HPDE6-E6E7 (cell line): ENCODE measurements around the gene NECTIN3.
A peak's percentile ranks its signal among the peaks of the same experiment; 100 is the strongest.

Source experiments
- DNase-seq: peaks from one replicate; pipeline ENCODE4 v3.0.0; 2011; ENCODE audit warnings: missing footprints; ENCODE audit errors: extremely low spot score

NECTIN3 gene

DNA sequence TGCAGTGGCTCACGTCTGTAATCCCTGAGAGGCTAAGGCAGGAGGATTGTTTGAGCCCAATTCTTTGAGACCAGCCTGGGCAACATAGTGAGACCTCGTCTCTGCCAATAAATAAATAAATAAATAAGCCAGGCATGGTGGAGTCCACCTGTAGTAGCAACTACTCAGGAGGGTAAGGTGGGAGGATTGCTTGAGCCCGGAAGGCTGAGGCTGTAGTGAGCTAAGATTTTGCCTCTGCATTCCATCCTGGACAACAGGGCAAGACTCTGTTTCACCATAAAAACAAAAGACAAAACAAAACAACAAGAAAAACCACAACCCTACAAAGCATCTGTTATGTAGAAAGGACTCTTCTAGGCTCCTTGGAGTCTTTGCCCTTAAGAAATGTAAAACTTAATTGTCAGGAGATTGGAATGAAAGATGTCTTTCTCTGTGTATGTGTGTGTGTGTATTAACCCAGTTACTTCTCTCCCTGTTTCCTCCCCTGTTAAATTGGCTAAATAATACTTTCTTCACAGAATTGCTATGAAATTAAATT, 9.5 kb downstream of the NECTIN3 start:
- DNase-seq, result no peak

GRCh38 chr3:111084911-111085310, 13.3 kb downstream of the NECTIN3 start:
- DNase-seq, result no peak

DNA sequence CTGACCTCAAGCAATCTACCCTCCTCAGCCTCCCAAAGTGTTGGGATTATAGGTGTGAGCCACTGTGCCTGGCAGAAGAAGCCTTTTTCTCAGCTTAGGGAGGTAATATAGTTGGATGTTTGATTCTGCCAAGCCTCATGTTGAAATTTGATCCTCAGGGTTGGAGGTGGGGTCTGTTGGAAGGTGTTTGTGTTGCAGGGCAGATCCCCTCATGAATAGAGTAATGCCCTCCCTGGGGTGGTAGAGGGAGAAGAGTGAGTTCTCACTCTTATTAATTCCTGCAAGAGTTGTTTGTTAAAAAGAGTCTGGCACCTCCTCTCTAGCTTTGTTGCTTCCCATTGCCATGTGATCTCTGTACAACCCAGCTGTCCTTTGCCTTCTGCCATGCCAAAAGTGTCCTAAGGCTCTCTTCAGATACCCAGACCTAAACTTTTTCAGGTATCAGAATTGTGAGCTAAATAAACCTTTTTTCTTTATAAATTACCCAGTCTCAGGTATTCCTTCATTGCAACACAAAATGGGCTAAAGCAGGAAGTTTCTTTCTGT, 16.4 kb downstream of the NECTIN3 start:
- DNase-seq, result no peak

DNA sequence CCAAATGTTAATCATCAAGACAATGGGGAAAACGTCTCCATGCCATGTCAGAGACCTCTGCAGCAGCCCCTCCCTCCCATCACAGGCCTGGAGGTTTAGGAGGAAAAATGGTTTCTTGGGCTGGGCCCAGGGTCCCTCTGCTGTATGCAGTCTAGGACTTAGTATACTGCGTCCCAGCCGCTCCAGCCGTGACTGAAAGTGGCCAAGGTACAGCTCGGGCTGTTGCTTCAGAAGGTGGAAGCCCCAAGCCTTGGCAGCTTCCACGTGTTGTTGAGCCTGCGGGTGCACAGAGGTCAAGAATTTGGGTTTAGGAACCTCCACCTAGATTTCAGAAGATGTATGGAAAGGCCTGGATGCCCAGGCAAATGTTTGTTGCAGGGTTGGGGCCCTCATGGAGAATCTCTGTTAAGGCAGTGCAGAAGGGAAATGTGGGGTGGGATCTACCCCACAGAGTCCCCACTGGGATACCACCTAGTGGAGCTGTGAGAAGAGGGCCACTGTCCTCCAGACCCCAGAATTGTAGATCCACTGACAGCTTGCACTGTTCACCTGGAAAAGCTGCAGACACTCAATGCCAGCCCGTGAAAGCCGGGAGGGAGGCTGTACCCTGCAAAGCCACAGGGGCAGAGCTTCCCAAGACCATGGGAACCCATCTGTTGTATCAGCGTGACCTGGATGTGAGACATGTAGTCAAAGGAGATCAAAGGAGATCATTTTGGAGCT, 25.0 kb downstream of the NECTIN3 start:
- no peak for DNase-seq

DNA sequence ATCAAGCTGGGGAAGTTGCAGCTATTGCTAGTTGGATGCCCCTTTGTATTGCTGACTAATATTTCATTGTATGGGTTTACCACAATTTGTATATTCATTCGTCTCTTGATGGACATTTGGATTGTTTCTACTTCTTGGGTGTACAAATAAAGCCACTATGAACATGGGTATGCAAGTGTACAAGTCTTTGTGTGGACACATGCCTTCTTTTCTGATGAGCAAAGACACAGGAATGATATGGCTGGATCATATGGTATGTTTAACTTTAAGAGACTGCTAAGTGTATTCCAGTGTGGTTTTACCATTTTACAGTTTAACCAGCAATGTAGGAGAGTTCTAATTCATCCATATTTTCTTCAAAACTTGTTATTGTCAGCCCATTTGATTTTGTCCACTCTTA, 32.2 kb downstream of the NECTIN3 start:
- DNase-seq, result no peak

DNA sequence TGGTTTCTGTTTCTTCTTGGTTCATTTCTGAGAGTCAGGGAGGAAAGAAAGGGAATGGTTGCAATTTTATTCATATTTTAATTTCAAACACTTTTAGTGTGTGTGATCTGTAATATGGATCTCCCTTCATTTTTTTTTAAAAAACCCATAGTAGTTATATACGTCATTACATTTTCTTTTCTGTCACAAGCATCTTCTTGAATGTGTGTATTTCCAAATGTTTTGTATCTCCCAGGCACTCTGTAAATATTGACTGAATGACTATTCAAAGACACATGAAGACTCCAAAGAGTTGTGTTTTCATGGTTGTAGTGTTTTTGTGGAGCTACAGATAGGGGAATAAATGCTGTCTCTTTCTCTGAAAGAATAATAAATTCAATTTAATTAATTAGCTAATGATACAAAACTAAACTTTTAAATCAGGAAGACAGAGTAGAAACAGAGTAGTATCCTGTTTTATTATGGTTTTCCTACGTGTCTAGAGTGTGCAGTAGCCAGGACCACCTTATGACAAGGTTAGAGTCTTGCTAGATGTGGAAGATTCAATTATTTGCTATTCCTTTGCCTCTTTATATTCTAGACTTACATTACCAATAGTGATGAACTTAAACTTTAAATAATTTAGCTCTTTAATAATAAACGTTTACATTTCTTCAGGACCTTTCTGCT, 35.5 kb downstream of the NECTIN3 start:
- DNase-seq, result no peak

DNA sequence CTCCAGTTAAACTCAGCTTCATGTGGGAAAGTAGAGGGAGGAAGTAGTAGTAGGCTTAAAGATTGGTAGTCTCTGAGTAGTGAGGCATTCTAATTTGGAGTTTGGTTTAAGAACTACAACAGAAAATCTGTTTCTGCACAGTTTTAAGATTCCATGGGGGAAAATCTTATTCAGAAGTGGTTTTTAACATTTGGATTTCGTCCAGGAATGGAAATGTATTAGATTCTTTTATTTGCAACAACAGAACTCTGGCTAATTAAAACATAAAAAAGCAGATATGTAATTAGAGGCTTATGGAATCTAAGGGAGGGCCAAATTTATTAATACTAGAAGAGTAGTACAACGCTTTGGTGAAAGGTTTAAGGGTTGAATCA, 36.0 kb downstream of the NECTIN3 start:
- no peak for DNase-seq

GRCh38 chr3:111112913-111113312, 41.3 kb downstream of the NECTIN3 start:
- DNase-seq, result no peak

GRCh38 chr3:111128884-111129283, 57.3 kb downstream of the NECTIN3 start:
- no peak for DNase-seq

DNA sequence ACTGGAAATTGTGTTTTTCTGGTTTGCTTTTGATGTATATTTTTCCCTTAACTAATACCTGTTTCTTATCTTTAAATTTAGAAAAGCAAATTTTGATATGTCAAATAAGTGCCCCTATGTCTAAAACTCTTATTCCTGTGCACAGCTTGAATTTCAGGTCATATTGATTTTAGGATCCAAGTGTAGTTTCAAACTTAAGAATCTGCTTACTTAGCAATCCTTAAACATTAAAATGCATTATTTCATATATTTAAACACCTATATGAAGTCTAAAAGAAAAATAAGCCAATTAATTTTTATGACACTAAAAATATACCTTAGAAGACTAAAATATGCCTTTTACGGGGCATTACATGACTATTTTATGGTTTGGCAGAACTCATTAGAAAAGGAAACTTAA, 59.2 kb downstream of the NECTIN3 start:
- DNase-seq, result no peak

GRCh38 chr3:111134302-111134701, 62.7 kb downstream of the NECTIN3 start:
- no peak for DNase-seq

DNA sequence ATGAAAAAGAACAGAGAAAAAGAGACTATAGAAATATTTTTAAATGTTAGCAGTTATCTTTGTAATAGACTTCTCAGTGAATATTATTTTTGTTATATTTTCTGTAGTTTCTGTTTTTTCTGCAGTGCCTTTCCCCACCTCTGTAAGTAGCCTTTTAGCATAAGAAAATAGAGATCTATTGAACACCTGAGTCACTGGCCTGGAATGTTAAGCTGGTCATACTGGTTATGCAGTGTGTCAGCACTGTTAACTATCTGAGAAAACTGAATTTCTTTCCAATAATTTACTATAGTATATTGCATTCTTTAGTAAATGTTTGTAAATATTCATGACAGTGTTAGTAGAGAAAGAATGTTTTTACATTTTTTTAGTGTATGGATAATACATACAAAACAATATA, 79.8 kb downstream of the NECTIN3 start:
- peak; percentile 23 for DNase-seq

GRCh38 chr3:111152496-111152895, 80.9 kb downstream of the NECTIN3 start:
- no peak for DNase-seq

- no peak for DNase-seq
Measured at GRCh38 chr3:111156517-111156916, 84.9 kb downstream of the NECTIN3 start.

DNA sequence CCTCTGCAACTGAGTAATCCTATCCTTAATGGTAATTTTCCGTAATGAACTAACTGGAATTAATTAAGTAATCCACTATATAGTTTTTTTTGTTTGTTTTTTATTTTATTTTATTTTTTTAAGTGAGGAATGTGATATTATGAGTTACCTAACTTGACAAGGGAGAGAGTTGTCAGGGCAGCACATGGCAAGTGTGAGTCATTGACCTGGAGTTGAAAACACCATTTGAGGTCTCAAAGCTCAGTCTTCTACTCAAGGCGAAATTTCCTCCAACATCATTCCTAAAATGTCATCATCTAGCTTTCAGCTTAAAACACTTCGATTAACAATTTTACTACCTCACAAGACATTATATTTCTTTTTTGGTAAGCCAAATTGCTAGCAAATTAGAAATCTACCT, 87.8 kb downstream of the NECTIN3 start:
- no peak for DNase-seq

- DNase-seq, result no peak
Measured at GRCh38 chr3:111164621-111165020, 93.0 kb downstream of the NECTIN3 start.

GRCh38 chr3:111165411-111165810, 93.8 kb downstream of the NECTIN3 start:
- no peak for DNase-seq

DNA sequence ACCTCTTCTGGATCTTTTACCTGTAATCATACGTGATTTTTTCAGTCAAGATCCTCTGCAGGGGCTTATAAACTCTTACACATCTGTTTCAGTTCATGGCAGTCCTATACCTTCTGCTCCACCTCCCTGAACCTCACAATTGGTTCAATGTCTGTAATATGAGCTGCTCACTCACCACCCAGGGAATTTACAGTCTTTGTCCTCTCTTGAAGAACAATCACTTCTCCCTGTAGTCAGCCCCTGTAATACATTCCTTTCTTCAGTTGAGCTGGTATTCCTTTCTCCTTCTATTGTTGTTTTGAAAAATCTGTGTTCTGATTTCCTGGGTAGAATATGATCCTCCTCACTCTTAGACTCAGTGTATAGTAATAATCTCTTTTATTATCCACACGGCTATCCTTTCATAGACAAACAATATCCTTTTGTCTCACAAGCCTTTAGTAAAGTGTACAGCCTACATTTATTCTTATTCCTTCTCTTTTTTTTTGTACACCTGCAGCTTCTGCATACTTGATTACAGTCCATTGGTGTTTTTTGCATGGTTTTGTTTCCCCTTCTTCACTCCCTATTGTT, 101.8 kb downstream of the NECTIN3 start:
- DNase-seq, result no peak

GRCh38 chr3:111173906-111174305, 102.3 kb downstream of the NECTIN3 start:
- no peak for DNase-seq

DNA sequence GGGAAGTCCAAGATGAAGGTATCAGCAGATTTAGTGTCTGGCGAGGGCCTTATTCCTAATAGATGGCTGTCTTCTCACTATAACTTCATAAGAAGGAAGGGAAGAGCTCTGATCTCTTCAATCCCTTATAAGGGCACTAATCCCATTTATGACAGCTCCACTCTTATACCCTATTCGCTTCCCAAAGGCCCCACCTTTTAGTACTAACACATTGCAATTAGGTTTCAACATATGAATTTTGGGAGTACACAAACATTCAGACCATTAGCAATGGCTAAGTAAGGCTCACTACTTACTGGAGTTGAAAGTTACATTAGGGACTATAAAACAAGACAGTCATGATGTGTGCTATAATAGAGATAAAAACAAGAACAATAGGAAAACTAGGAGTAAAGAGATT, 118.9 kb downstream of the NECTIN3 start:
- DNase-seq, result no peak

DNA sequence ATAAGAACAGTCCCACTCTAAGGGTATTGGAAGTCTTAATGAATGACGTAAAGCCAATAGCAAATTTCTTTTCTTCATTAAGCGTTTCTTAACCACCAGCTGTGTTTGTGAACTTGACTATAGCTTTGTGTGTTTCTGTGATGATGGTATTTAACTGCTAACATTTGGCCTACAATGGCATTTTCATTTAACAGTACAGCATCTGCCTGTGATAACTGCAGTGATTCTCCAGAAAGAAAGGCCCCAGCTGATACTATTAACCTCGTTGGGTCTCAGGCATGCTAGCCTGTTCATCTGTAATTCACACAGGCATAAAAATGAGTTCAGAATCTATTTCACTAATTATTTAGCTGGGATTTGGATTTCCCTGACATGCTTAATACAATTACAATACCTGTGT, 121.9 kb downstream of the NECTIN3 start:
- DNase-seq, result no peak

DNA sequence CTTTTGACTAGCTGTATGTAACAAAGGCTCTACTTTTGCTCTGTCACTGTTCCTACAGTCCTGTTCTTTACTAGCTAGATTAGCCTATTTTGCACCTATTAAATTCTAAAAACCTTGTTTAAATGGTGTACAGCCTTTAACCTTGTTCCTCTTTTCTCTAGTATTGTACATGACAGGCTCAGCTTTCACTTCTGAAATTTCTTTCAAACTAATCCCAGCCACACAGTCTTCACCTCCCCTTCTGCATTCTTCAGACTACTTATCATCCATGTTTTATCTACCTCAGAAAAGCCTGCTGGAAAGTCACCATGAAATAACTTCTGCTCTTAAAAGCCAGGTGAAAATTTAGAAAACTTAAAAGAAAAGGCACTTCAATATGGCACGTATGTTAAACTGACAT, 122.4 kb downstream of the NECTIN3 start:
- DNase-seq, result no peak

DNA sequence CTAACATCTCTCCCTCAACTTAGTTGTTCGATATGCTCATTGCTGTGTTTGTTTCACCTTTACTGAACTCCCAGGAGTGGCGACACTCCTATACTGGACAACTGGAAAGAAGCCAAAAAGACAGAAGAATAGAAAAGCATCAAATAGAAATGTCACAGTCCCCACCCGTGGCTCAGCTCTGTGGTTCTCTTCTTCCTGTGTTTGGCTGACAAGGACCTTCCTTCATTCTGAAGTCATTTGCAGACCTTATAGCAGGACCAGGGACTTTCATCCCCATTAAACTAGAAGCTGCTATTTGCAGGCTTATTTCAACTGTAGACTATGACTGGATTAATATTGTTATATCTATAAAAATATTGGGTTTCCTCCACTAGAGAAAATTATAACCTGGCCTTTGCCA, 125.9 kb downstream of the NECTIN3 start:
- DNase-seq, result no peak
